Activated effector memory CD4-positive, alpha-beta T cell treated with Interleukin-2 at 50 U/mL for 16 hours (primary cell): Measurements from ENCODE around the gene KRT80.

Source experiments
- DNase-seq: peaks from one replicate; pipeline ENCODE4 v3.0.0-alpha.2; 2020

KRT80 gene

DNA sequence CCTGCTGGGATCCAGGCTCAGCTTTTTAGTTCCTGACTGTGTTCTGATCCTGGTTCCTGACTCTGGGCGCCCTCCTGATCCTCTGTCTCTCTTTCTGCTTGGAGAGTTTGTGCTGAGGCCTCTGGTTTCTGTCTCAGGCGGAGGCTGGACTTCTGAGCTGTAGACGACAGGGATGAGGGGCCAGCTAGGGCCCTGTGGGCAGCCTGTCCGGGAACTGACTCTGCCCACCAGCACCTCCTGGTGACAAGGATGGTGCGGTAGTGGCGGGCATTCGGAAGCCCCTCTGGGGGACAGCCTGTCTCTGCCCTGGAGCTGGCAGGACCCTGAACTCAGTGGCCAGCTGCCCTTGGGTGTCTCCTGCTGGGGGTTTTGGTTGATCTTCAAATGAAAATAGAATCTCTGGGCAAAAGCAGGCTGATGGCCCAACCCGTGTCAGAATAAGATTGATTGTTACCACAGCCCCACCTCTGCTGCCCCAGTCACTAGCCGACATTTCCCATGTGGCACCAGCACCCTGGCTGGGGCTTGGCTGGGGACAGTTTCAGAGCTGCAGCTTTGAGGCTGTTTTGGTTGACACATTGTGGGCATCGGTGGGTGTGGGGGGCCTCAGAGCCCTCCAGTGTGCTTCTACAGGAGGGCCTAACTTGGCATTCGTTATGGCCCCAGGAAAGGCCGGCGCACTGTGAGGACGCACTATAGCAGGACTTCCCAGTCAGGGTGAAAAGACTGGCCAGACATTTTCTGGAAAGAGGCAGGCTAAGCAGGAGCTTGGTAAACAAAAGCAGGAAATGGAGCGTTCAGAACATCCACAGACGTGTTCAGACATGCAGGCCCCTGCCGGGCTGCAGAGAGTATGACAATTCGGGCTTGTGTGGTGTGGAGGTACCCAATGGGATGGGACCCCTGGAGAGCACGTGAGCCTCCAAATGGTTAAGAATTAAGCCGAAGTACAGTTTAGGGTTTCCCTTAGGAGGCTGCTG is 16.2 kb downstream of the KRT80 start:
- no peak for DNase-seq

DNA sequence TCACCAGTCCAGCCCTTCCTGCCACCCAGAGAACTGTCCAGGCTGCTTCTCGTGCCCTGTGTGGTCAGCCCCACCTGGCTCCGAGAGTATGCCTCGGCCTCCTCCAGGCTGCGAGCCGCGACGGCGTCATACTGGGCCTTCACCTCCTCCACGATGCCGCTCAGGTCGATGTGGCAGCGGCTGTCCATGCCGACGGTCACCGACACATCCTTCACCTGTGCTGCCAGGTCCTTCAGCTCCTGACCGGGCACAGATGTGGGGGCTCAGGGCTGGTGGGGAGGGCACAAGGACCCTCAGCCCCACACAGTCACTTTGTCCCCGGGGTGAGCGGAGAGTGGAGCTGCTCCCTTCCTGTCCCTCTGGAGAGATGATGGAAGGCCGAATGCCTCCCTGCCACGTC is 18.3 kb downstream of the KRT80 start:
- no peak for DNase-seq

DNA sequence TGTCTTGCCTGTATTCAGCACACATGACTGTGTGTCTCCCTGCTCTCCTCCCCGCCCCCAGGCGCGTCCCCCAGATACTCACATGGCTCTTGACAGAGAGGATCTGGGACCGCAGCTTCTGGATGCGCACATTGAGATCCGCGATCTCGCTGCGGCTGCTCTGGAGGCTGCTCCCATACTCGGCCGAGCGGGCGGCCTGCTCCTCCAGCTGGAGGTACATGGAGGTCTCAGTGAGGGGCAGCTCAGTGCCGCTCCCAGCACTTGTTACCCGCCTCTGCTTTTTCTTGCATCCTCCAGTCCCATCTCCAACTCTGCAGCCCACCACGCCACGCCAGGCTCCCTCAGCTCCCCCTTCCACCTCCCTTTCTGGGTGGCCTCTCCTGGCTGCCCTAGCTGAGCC is 18.9 kb downstream of the KRT80 start:
- DNase-seq, result no peak

DNA sequence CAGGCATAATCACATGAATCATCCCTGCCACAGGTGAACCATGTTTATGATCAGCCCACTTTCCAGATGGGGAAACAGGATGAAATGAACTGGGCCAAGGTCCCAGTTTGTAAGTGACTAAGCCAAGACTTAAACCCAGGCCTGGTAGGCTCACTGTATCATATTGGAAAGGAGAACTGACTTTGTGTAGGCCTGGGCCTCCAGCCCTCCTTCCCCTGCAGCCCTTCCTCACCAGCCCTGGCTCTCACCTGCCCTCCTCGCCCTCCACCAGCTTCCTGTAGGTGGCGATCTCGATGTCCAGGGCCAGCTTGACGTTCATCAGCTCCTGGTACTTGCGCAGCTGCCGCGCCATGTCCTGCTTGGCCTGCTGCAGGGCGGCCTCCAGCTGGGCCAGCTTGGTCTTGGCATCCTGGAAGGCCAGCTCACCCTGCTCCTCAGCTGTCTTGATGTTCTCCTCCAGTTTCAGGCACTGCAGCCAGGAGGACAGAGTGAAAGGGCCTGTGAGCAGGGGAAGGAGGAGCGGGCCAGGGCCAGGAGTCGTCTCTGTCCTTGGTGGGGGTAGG is 19.8 kb downstream of the KRT80 start:
- DNase-seq, result no peak

DNA sequence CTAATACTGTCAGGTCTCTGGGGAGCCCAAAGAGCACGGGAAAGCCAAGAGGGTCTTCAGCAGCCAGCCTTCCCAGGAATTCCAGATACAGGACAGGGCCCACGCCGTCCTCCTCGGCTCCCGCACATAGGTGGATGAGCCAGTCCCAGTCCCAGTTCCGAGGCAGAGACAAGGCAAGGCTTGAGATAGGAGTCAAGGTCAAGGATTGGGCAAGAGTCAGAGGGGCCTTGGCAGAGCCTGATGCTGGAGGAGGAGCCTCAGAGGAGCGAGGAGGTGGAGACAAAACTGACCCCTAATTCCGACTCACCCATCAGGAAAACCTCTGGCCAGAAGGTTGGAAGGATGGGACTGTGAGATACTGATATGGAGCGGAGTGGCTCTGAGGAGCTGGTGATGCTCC is 21.0 kb downstream of the KRT80 start:
- no peak for DNase-seq

DNA sequence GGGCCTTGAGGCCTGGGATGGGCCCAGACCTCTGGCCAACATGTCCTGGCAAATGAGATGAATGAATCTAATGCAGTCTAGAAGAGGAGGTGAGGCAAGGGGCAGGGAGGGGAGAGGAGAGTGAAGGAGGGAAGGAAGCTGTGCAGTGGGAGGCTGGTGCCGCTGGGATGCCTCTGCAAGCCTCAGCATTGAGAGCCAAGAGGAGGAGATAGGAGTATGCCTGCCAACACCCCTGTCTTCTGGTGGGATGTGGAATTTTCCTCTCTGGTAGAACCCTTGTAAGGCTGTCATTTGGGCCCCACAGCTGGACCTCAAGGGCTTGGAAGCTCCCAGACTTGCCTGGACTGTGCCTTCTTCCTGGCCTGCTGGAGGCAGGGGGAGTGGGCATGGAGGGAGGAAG is 21.9 kb downstream of the KRT80 start:
- DNase-seq, result no peak

DNA sequence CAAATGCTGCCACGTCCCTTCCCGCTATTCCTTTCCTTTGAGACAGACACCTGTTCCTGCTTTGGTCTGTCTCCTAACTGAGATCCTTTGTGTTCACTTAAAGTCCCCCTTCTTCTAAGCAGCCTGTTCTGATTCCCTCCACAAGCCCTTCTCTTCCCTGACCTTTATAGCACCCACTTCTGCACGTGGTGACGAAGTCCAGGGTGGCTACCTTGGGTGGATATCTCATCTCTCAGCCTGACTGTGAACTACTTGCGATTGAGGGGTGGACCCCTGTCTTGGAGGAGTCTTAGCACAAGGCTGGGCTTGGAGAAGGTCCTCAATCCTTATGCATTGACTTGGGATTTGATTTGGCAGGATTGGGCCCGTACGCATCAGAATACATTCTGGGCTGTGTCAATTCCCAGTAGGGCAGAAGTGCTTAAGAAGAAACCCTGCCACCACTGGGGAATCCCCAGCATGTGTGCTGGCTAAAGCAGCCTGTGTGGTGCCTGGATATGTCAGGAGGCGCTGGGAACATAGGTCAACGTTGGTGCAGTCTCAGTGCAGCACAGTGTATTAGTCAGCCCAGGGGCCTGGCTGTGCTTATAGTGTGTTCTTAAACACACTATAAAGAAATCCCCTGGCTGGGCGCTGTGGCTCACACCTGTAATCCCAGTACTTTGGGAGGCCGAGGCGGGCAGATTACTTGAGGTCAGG is 23.6 kb downstream of the KRT80 start:
- no peak for DNase-seq

DNA sequence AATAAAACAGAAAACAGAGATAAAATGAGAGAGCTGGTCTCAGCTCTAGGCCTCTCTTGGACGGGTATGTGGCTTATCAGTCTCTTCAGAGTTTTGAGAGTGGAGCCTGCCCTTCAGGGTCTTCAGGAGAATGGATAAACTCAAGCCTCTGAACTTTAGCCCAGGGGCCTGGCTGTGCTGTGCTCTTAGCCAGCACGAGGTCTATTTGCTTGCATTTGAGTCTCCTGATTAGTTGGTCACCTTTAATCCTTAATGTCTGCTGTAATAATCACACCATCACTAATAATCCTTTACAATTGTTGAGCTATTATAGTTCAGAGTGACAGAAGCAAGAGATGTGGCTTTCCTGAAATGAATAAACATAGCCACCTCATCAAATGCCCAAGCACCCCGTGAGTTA is 24.3 kb downstream of the KRT80 start:
- DNase-seq, result no peak

DNA sequence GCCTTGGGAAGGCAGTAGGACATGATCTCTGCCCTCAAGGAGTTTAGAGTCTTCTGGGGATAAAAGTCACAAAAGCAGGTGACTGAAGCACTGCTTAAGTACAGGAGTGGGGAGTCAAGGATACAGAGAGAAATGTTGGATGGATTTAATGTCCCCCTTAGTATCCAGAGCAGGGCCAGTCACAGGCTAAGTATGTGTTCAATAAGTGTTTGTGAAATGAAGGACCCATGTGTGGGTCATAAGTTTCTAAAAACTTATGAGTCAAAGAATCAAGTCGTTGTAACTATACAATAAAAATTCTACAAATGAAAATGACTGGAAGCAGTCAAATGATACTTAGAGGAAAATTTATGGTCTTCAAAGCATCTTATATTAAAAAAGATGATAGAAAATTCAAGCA is 25.1 kb downstream of the KRT80 start:
- no peak for DNase-seq

DNA sequence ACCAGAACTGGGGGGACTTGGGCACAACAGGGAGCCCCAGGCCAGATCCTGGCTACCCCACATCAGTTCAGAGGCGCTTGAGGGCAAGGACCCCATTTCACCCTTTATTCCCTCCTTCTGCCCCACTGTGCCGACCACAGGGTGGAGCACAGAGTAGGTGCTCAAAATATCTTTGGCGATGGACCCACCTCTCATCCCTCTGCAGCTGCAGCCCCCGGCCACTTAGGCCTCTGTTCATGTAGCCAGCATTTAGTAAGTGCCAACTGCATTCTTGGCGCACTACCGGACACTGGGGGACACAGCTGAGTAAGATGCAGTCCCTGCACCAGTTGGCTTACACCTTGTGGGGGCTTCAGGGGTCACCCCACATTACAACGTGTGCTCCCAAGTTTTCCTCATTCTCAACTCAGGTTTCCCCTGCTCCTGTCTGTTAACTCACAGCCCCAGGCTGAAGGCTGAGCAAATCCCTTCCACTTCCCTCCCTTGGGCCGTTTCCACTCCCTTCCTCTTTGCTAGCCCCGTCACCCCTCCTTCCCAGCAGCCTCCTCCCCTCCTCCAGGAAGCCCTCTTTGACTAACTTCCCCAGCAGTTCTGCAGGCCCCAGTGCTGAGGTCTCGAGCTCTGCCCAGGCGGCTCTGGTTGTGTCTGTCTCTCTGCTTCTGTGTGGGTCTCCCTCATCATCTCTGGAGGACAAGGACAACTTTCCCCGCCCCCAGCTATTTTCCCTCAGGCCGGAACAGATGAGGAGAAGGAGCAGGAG is 26.5 kb downstream of the KRT80 start:
- no peak for DNase-seq

DNA sequence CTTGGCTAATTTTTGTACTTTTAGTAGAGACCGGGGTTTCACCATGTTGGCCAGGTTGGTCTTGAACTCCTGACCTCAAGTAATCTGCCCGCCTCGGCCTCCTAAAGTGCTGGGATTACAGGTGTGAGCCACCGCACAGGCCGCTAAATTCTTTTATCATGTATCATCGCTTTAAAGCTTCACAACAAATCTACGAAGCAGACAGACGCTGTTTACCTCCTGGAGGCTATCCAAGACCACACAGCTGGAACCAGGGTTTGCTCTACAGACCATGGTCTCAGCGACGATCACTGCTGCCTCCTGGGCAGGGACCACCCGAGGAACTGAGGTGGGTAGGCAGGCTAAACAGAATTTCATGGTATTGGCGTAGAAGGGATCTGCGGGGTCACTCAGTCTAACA is 27.2 kb downstream of the KRT80 start:
- DNase-seq, result no peak

DNA sequence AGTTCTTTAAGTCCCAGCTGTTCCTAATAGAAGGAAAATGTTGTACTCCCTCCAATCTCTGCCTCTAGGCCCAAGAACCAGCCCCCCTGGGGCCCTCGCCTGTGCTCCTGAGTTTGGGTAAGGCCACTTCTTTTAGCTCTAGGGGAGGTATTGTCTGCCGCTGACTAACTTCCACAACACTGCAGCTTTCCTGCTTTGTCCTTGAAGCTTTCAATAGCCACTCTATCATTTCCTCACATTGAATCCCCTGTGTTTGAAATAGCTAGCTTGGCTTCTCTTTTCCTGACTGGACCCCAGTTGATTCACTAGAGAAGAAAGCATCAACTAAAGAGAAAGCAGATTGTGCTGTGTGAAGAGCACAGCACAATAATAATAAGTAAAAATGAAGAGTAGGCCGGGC is 28.8 kb downstream of the KRT80 start:
- no peak for DNase-seq

DNA sequence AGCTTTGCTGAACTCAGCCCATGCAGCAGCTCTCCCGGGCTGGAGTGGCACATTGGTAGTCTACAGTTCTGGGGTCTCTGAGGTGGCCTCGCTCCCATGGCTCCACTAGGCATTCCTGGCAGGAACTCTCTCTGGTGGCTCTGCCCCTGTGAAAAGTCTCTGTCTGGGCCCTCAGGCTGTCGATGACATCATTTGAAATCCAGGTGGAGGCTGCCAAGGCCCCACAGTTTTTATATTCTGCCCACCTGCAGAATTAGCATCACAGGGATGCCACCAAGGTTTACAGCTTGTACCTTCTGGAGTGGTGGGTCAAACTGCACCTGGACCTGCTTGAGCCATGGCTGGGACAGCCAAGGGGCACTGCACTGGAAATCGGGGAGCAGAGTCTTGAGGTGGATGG is 31.6 kb downstream of the KRT80 start:
- no peak for DNase-seq

DNA sequence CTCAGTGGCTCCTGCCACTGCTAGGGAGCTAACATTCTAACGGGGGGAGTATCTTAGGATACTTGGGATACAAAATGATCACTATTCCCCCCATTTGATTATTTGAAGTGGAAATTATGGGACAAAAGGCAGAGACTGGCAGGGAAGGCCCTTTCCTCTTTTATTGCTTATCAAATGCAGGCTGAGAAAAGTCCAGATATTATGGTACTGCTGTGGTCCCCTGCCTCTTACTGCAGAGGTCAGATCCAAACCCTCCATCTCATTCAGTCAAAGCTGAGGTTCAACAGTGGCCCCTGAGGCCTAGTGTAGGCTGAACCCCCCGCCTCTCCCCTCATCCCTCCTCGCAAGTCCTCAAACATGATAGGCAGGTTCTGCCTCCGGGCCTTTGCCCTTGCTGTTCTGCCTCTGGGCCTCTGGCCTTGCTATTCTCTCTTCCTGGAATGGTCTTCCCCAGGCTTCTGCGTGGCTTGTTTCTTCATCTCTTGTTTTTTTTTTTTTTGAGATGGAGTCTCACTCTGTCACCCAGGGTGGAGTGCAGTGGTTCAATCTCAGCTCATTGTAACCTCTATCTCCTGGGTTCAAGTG is 34.2 kb downstream of the KRT80 start:
- DNase-seq, result no peak

DNA sequence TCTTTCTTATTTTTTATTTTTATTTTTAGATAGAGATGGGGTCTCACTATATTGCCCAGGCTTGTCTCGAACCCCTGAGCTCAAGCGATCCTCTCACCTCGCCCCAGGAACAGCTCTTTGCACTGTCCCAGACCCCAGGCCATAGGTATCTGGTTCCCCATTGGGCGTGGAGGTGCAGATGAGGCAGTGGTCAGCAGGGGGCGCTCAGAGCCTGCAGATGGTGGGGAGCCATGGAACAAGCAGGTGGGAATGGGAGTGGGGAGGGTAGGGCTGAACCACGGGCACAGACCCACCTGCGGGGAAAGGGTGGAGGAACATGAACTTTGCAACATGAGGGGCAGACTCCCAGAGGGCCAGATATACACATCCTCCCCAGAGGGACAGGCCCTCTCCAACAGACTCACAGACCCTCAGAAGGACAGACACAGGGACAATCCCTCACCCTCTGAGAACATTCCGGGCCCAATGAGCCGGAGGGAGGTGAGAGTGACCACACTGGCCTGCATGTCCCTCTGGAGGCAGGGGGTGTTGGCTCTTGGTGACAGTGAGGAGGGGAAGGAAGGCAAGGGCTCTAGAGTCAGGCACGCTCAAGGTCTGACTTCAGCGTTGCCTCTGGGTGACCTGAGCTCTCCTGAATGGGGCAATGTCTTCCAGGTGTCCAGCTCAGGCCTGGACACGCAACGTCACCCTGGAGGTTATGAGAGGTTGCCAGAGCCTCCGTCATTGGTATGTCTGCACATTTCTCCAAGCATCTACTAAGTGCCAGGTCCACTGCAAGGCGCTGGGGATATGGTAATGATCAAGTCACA is 34.9 kb downstream of the KRT80 start:
- DNase-seq, result peak; percentile 57

DNA sequence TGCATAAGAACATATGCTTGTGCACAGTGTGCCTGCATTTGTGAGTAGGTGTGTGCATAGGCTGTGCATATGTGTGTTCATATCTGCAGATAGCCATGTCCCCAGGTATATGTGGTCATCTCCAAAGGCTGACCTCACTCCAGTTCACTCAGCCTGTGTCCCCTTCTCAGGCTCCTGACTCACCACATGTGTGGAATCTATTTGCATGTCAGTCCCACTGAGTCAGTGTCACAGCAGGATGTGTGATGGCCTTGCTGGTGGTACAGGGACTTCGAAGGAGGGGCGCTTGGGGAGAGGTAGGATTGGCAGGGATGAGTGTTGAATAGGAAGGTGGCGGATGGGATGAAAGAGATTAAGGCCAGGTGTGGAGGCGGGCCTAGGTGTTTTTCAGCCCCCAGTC is 35.5 kb downstream of the KRT80 start:
- no peak for DNase-seq

DNA sequence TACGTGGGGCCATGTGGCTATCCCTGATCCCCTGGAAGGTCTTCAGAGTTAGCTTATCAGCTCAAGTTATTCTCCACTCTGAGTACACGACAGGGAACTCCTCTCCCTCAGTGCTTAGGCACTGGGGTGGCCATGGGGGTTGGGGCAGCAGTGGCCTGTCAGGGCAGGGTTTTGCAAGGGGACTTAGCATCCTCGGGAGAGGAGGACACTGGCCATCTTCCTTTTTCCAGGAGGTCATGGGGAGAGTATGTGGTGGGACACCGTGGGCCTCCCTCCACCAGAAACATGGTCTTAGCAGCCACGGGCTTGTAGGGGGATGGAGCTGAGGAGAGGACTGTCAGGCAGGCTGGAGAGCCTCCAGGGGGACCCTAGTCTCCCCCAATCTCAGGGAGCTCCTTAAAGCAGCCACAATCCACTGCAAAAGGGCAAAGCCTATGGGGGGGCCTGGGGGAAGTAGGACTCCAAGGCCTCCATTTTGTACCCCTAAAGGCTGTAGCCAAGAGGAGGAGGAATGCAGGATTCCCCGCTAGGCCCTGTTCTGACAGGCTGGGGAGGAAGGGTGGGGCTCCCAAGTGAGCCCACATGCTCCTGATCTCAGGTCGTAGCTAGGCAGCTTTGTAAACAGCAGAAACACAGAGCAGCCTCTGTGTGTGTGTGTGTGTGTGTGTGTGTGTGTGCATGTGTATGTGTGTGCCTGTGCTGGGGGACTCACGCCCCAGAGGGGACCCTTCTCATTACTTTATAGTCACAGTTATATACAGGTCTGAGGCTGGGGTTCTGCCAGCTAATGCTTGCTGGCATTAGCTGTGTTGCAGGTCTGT is 36.6 kb downstream of the KRT80 start:
- peak; percentile 49 for DNase-seq

DNA sequence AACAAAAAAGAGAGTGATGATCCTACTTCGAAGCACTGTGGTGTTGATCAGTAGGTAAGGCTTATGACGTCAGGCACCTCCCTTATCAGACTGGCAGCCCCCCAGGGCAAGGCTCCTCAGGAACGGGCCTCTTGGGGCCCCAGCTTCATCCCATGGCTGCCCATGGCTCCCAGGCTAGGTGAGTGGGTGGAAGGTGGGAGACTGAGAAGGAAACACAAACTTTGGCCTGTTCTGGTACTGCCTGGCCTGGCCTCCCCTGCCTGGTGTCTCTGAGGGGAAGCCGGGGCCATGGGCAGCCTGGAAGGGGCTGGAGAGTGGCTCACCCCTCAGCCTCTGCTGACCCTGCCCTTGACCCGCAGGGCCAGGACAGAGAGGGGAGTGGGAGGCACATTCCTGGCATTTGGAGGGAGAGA is 38.9 kb downstream of the KRT80 start:
- no peak for DNase-seq

DNA sequence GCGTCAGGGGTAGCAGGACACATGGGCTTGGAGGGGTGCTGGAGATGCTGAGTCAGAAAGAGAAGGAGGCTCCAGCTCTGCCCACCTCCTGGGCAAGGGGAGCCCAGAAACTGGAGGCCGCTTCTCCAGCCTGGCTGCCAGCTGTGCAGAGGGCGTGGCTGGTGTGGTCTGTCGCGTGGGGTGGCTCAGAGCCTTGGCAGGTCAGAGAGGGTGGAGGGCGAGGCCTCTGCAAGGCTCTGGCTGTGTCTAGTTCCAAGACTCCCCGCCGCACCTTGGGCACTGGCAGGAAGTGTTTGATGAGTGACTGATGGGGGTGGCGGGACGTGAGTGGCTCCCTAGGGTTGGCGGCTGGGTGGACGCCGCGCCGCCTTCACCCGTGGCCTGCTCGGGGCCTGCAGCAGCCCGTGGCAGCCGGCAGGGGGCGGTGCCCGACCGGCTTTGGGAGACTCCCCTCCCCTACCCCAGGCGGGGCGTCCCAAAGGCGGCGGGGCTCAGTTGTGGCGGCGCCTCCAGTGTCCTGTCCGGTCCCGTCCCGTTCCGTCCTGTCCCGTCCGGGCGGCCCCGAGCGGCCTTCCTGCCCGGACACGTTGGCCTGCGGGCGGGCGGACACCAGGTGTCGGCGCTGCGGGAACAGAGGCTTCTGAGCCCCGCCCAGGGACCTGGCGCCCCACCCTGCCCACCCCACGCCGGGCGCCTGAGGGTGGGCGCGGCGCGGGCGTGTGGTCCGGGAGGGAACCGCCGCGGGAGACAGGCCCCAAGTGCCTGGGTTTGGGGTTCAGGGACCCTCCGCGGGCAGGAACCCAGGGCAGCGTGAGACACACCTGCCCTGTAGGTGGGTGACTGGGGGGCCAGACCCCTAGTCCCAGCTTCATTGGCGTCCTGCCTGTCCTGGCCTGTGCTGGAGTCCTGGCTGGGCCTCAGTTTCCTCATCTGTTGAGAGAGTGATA is 39.7 kb downstream of the KRT80 start:
- peak; percentile 70 for DNase-seq
